GM19239 (cell line): ENCODE data around the gene DHRS2.
"Not testable (repeated sequence)": the region's sequence is repeated elsewhere in the genome, so short reads cannot be mapped to it uniquely, and the experiment has no call there.

Experiments used
- DNase-seq: peaks from one replicate; pipeline ENCODE4 v3.0.0; 2011; ENCODE audit warnings: low spot score; ENCODE audit not compliant: insufficient read length
- FAIRE-seq: peaks from 2 replicates; lab custom pipeline; 2011; peaks lifted over from hg19 to GRCh38; lab: Jason Lieb, UNC

The DHRS2 gene

GRCh38 chr14:23675337-23675736, 39.2 kb downstream of the DHRS2 start:
- DNase-seq (no peak), FAIRE-seq (no peak)

- no peak for FAIRE-seq
Observed at GRCh38 chr14:23675906-23676305, 39.7 kb downstream of the DHRS2 start.

DNA sequence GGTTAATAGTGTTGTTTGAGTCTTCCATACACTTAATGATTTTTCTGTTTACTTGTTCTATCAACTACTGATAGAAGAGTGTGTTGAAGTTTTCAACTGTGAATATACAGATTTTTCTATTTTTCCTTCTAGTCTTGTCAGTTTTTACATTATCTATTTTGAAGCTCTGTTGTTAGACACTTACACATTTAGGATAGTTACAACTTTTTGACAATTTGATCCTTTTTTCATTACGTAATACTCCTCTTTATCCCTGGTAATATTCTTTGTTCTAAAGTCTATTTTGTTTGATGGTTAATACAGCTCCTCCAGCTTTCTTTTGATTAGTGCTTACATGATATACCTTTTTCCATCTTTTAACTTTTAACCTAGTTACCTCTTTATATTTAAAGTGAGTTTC, 45.2 kb downstream of the DHRS2 start:
- DNase-seq: no peak
- no peak for FAIRE-seq

More at GRCh38 chr14:23675906-23676305, 39.7 kb downstream of the DHRS2 start:
- DNase-seq: no peak

- not testable (repeated sequence) for DNase-seq, FAIRE-seq
Observed at GRCh38 chr14:23689709-23690514, 53.7 kb downstream of the DHRS2 start.

- DNase-seq (no peak), FAIRE-seq (no peak)
Observed at GRCh38 chr14:23692416-23692815, 56.3 kb downstream of the DHRS2 start.

- no peak for FAIRE-seq
Observed at GRCh38 chr14:23693252-23693775, 57.1 kb downstream of the DHRS2 start.

GRCh38 chr14:23694085-23694948, 58.2 kb downstream of the DHRS2 start:
- FAIRE-seq (no peak), DNase-seq (no peak)

More at GRCh38 chr14:23693252-23693775, 57.1 kb downstream of the DHRS2 start:
- DNase-seq: no peak
